ENCODE measurements around the gene CRIP1. TPM values are rescaled to one million over a fixed set of nuclear protein-coding genes. Genes with fewer than 3 reads are reported as not detected.

The CRIP1 gene
- total and polyA plus RNA-seq, 2 donors (not counting 1 experiment from before 2014, with no cell fraction given), result 210 to 563 TPM

GRCh38 chr14:105507247-105507646, 20.6 kb downstream of the CRIP1 start:
- no peak overlapping the region for H3K9ac ChIP-seq (ENCODE audit: low read length)
- no peaks in the 10 kb centered on the region for H3K79me2 ChIP-seq (ENCODE audit: control insufficient read depth, insufficient read depth, low read length)
- no peaks in the 10 kb centered on the region for H4K20me1 ChIP-seq (ENCODE audit: control insufficient read depth, insufficient read depth, low read length, poor library complexity, severe bottlenecking)
- DNase-seq (no peak), ATAC-seq (ENCODE audit: low read depth) (no peak)
- H3K36me3 ChIP-seq (replicated peaks in 1 of 2; ENCODE audit: control extremely low read depth in 1 of 2, control insufficient read depth in 1 of 2, extremely low read depth in 1 of 2, insufficient read depth in 2 of 2, low read length in 1 of 2), result no peaks in the 10 kb centered on the region
- no peaks in the 10 kb centered on the region for H3K9me3 ChIP-seq (ENCODE audit: control extremely low read depth in 1 of 3, control insufficient read depth in 2 of 3, insufficient read depth in 1 of 3, low read length in 2 of 3)
- 52% methylated on average over 15 of the region's 17 CpGs for WGBS (ENCODE audit: insufficient coverage)
- H2AFZ ChIP-seq (ENCODE audit: insufficient read depth, low read depth, low read length, poor library complexity, severe bottlenecking), result no peak overlapping the region
- H3K4me3 ChIP-seq (ENCODE audit: control extremely low read depth in 1 of 5, extremely low read depth in 1 of 5, insufficient read depth in 1 of 5, low read depth in 2 of 5, low read length in 4 of 5), result no peak overlapping the region
- ChIA-PET POLR2A (no interaction called here), CTCF (interaction anchor here (0.6 kb wide), 2 partner anchors 611 to 950 kb away, joined by 3 read pairs; no protein-coding TSS in a partner anchor)
- H3K4me1 ChIP-seq (ENCODE audit: control insufficient read depth in 2 of 2, insufficient read depth in 2 of 2, low read length in 2 of 2), result peaks cover 6 to 8% of the 10 kb centered on the region in 2 donors
- peaks cover 0 to 19% (median 1%) of the 10 kb centered on the region in 4 experiments for H3K27me3 ChIP-seq (replicated peaks in 1 of 4; ENCODE audit: control extremely low read depth in 1 of 4, control insufficient read depth in 3 of 4, insufficient read depth in 4 of 4, low read length in 3 of 4)
- Mint-ChIP-seq H3K4me3 (no peak overlapping the region), H3K27ac (no peak overlapping the region), H3K9me3 (ENCODE audit: insufficient read depth) (no peaks in the 10 kb centered on the region), H3K27me3 (peaks cover 20% of the 10 kb centered on the region), H3K4me1 (peaks cover 2% of the 10 kb centered on the region)
- H3K27ac ChIP-seq (ENCODE audit: low read length in 2 of 2), result no peak overlapping the region
- TF ChIP-seq EZH2 (IDR thresholded peaks at IDR 0.05; ENCODE audit: borderline replicate concordance, insufficient read depth, low read depth, low read length, poor library complexity, severe bottlenecking) (no peak), CTCF (IDR thresholded peaks at IDR 0.05) (no peak)
- intact Hi-C loops (cut with micrococcal nuclease), result no loop called here
- H3K4me2 ChIP-seq (replicated peaks; ENCODE audit: low read depth, low read length, poor library complexity, severe bottlenecking), result no peak overlapping the region

- H3K9me3 ChIP-seq (ENCODE audit: control extremely low read depth in 1 of 3, control insufficient read depth in 2 of 3, insufficient read depth in 1 of 3, low read length in 2 of 3), result no peaks in the 10 kb centered on the region
- no peak overlapping the region for H2AFZ ChIP-seq (ENCODE audit: insufficient read depth, low read depth, low read length, poor library complexity, severe bottlenecking)
- no peak for ATAC-seq (ENCODE audit: low read depth)
- intact Hi-C loops (cut with micrococcal nuclease), result no loop called here
- H3K36me3 ChIP-seq (replicated peaks in 1 of 2; ENCODE audit: control extremely low read depth in 1 of 2, control insufficient read depth in 1 of 2, extremely low read depth in 1 of 2, insufficient read depth in 2 of 2, low read length in 1 of 2), result no peaks in the 10 kb centered on the region
- H3K4me1 ChIP-seq (ENCODE audit: control insufficient read depth in 2 of 2, insufficient read depth in 2 of 2, low read length in 2 of 2), result peaks cover 6 to 11% of the 10 kb centered on the region in 2 donors
- Mint-ChIP-seq H3K27me3 (peaks cover 22% of the 10 kb centered on the region), H3K4me1 (peaks cover 2% of the 10 kb centered on the region), H3K4me3 (no peak overlapping the region), H3K9me3 (ENCODE audit: insufficient read depth) (no peaks in the 10 kb centered on the region), H3K27ac (no peak overlapping the region)
- H3K27me3 ChIP-seq (replicated peaks in 1 of 4; ENCODE audit: control extremely low read depth in 1 of 4, control insufficient read depth in 3 of 4, insufficient read depth in 4 of 4, low read length in 3 of 4), result peaks cover 0 to 20% (median 1%) of the 10 kb centered on the region in 4 experiments
- no peak overlapping the region for H3K9ac ChIP-seq (ENCODE audit: low read length)
- no peak overlapping the region for H3K4me3 ChIP-seq (ENCODE audit: control extremely low read depth in 1 of 5, extremely low read depth in 1 of 5, insufficient read depth in 1 of 5, low read depth in 2 of 5, low read length in 4 of 5)
- POLR2A ChIA-PET, result no interaction called here
- H3K4me2 ChIP-seq (replicated peaks; ENCODE audit: low read depth, low read length, poor library complexity, severe bottlenecking), result no peak overlapping the region
- H4K20me1 ChIP-seq (ENCODE audit: control insufficient read depth, insufficient read depth, low read length, poor library complexity, severe bottlenecking), result no peaks in the 10 kb centered on the region
- CTCF ChIA-PET, result no interaction called here
- DNase-seq, result no peak
- H3K79me2 ChIP-seq (ENCODE audit: control insufficient read depth, insufficient read depth, low read length), result no peaks in the 10 kb centered on the region
- WGBS (ENCODE audit: insufficient coverage), result 82% methylated on average over 12 of the region's 16 CpGs
- H3K27ac ChIP-seq (ENCODE audit: low read length in 2 of 2), result no peak overlapping the region
- no peak for TF ChIP-seq EZH2 (IDR thresholded peaks at IDR 0.05; ENCODE audit: borderline replicate concordance, insufficient read depth, low read depth, low read length, poor library complexity, severe bottlenecking)
- no peak for TF ChIP-seq CTCF (IDR thresholded peaks at IDR 0.05)
Observed at GRCh38 chr14:105508069-105508468, 21.4 kb downstream of the CRIP1 start.
